A673 (cell line): ENCODE data around the gene TSHZ1.

ENCODE experiments used
- CTCF ChIP-seq: fragments of 300-800, 200-600 bp; sonication (generic); conservative IDR thresholded peaks from 2 replicates; pipeline ENCODE4 v1.5.1; 2017; ENCODE audit warnings: low read depth, mild to moderate bottlenecking, antibody characterized with exemption, low read length, moderate library complexity, mixed read lengths
- EZH2 ChIP-seq: fragments of 200-600 bp; sonication (generic); IDR thresholded peaks from 2 replicates; pipeline ENCODE4 v1.6.1; 2017; ENCODE audit warnings: borderline replicate concordance, low read depth, mild to moderate bottlenecking, mixed read lengths, antibody characterized with exemption, low read length; ENCODE audit not compliant: poor library complexity, severe bottlenecking

DNA sequence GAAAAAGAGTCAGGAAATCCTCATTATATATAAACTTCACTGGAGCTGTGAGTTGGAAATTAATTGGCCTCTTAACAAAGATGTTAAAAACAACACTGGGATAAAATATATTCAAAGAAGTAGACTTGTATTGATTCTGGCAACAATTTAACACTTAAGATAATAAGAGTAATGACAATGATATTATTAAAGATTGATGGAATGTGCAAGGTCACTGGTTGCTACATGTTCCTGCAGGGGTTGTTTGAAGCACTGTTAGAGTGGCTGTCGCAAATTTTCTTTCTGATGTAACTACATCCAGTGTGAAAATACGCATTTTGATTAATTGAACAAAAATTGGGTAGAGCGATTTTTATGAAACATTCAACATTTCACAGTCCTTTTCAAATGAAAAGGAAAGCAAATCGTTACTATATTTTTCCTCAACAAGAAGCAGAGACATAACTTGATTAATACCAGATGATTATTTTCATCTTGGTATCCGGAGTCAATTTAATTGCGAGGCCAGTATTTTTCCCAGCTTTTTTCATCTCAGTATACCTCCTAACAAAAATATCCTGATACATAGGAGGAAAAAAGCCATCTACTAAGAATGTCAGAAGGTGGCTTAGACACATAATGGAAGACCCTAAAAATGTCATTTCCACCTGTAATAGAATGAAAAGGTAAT lies 7.8 kb upstream of the TSHZ1 start:
- TF ChIP-seq EZH2 (no peak), CTCF (no peak)
